Calu3 (cell line): ENCODE measurements around the gene PSMB11. TPM values are rescaled to one million over a fixed set of nuclear protein-coding genes. Genes with fewer than 3 reads are reported as not detected.

Experiments
- BruUV-seq: library from RNA; stranded (reverse); fragments of 400-500 nt; replicated peaks from 2 replicates; lab custom pipeline; 2021; lab: Mats Ljungman, UMichigan
- CTCF ChIA-PET: fragments of 300-600 bp; sonication (Branson Sonifier 250); formaldehyde crosslinking; loops from one replicate; lab custom pipeline; 2022; ENCODE audit warnings: antibody characterized with exemption; lab: Charles Lee
- DNase-seq: peaks from one replicate; pipeline ENCODE4 v3.0.0; 2022
- H3K27ac Mint-ChIP-seq: one replicate; pipeline ENCODE4 v1.8.0; 2022; ENCODE audit warnings: mixed read lengths; ENCODE audit not compliant: unreplicated experiment
- H3K27me3 Mint-ChIP-seq: one replicate; pipeline ENCODE4 v1.8.0; 2022; ENCODE audit warnings: mixed read lengths; ENCODE audit not compliant: unreplicated experiment
- H3K36me3 Mint-ChIP-seq: one replicate; pipeline ENCODE4 v1.8.0; 2022; ENCODE audit warnings: mild to moderate bottlenecking, moderate library complexity, mixed read lengths; ENCODE audit not compliant: insufficient read depth, unreplicated experiment
- H3K4me1 Mint-ChIP-seq: one replicate; pipeline ENCODE4 v1.8.0; 2022; ENCODE audit warnings: mild to moderate bottlenecking, low read depth, mixed read lengths; ENCODE audit not compliant: unreplicated experiment
- H3K4me3 Mint-ChIP-seq: one replicate; pipeline ENCODE4 v1.8.0; 2022; ENCODE audit warnings: mild to moderate bottlenecking, low read depth, moderate library complexity, mixed read lengths; ENCODE audit not compliant: unreplicated experiment
- H3K9me3 Mint-ChIP-seq: one replicate; pipeline ENCODE4 v1.8.0; 2022; ENCODE audit warnings: low read depth, mixed read lengths; ENCODE audit not compliant: unreplicated experiment
- CTCF ChIP-seq: fragments of 200-600 bp; IDR thresholded peaks from one replicate; pipeline ENCODE4 v1.8.0; 2022; ENCODE audit warnings: antibody characterized with exemption; ENCODE audit not compliant: unreplicated experiment
- intact Hi-C: fragments of 100-400 bp; cut with micrococcal nuclease; formaldehyde crosslinking; loops from one replicate; pipeline ENCODE4 v1.10.0; 2022; ENCODE audit not compliant: unreplicated experiment
- total RNA-seq: library from RNA; stranded (reverse); gene quantifications from 2 replicates; pipeline ENCODE4 v1.2.3, GENCODE V29; 2022

Gene PSMB11
- total RNA-seq, 1 experiment from 2014 or later: not detected

GRCh38 chr14:23067847-23068788 lies 26.1 kb downstream of the PSMB11 start:
- no peak overlapping the region for H3K4me3 Mint-ChIP-seq
- H3K27ac Mint-ChIP-seq: no peak overlapping the region
- H3K9me3 Mint-ChIP-seq: no peaks in the 10 kb centered on the region
- no TSS peak for BruUV-seq
- H3K27me3 Mint-ChIP-seq: no peaks in the 10 kb centered on the region
- CTCF ChIA-PET: interaction anchor here (0.6 to 1.8 kb wide), 18 partner anchors 9 to 234 kb away, joined by 3 to 25 read pairs (median 6); partner anchors contain the start of genes ACIN1, AJUBA, C14orf119 and CDH24
- H3K4me1 Mint-ChIP-seq: peaks cover 43% of the 10 kb centered on the region
- TF ChIP-seq CTCF: no peak
- H3K36me3 Mint-ChIP-seq: peaks cover 66% of the 10 kb centered on the region
- no peak for DNase-seq
- intact Hi-C loops: no loop called here

GRCh38 chr14:23068789-23069412 lies 26.9 kb downstream of the PSMB11 start:
- H3K27me3 Mint-ChIP-seq: no peaks in the 10 kb centered on the region
- peak; percentile 90 for TF ChIP-seq CTCF
- TSS peak; percentile 1 for BruUV-seq
- no peak overlapping the region for H3K4me3 Mint-ChIP-seq
- H3K4me1 Mint-ChIP-seq: peaks cover 35% of the 10 kb centered on the region
- peak; percentile 82 for DNase-seq
- intact Hi-C loops: no loop called here
- no peak overlapping the region for H3K27ac Mint-ChIP-seq
- peaks cover 69% of the 10 kb centered on the region for H3K36me3 Mint-ChIP-seq
- CTCF ChIA-PET: interaction anchor here (0.6 to 1.8 kb wide), 21 partner anchors 9 to 233 kb away, joined by 3 to 25 read pairs (median 5); partner anchors contain the start of genes ACIN1, AJUBA, C14orf119 and CDH24
- H3K9me3 Mint-ChIP-seq: no peaks in the 10 kb centered on the region

- no peak overlapping the region for H3K27ac Mint-ChIP-seq
- intact Hi-C loops: no loop called here
- peaks cover 31% of the 10 kb centered on the region for H3K4me1 Mint-ChIP-seq
- H3K36me3 Mint-ChIP-seq: peaks cover 65% of the 10 kb centered on the region
- H3K9me3 Mint-ChIP-seq: no peaks in the 10 kb centered on the region
- CTCF ChIA-PET: interaction anchor here (0.6 to 1.8 kb wide), 19 partner anchors 9 to 232 kb away, joined by 3 to 25 read pairs (median 5); partner anchors contain the start of genes ACIN1, AJUBA, C14orf119 and CDH24
- TF ChIP-seq CTCF: no peak
- BruUV-seq: no TSS peak
- DNase-seq: no peak
- H3K27me3 Mint-ChIP-seq: no peaks in the 10 kb centered on the region
- H3K4me3 Mint-ChIP-seq: no peak overlapping the region
Measured at GRCh38 chr14:23069413-23069806, 27.4 kb downstream of the PSMB11 start.
